Measurements from ENCODE around the gene NRXN3. TPM values are rescaled to one million over a fixed set of nuclear protein-coding genes. Genes with fewer than 3 reads are reported as not detected.

The NRXN3 gene
- total RNA-seq, 5 donors from 2014 or later (not counting 1 experiment from before 2014, with no cell fraction given), result not detected

- ChIA-PET CTCF (no interaction called here), POLR2A (no interaction called here)
- no peaks in the 10 kb centered on the region for H3K4me1 Mint-ChIP-seq
- Histone ChIP-seq H3K36me3 (ENCODE audit: control insufficient read depth in 2 of 2, extremely low read depth in 1 of 2, insufficient read depth in 1 of 2, low read length in 1 of 2) (no peaks in the 10 kb centered on the region), H3K27ac (ENCODE audit: low read length) (no peak overlapping the region), H3K9me3 (no peaks in the 10 kb centered on the region), H3K4me3 (ENCODE audit: control insufficient read depth in 1 of 2, extremely low read depth in 1 of 2, low read length in 1 of 2) (no peak overlapping the region), H3K4me1 (ENCODE audit: control insufficient read depth in 1 of 2, extremely low read depth in 1 of 2, insufficient read depth in 2 of 2, low read length in 2 of 2) (no peaks in the 10 kb centered on the region), H3K27me3 (replicated peaks in 1 of 2; ENCODE audit: control insufficient read depth in 2 of 2, extremely low read depth in 1 of 2, insufficient read depth in 2 of 2, low read length in 1 of 2) (no peaks in the 10 kb centered on the region)
- no peak for ATAC-seq (replicated peaks in 1 of 4)
- H3K27ac Mint-ChIP-seq, result no peak overlapping the region
- H3K27me3 Mint-ChIP-seq, result peaks cover 3 to 11% of the 10 kb centered on the region in 2 donors
- H3K4me3 Mint-ChIP-seq, result no peak overlapping the region
- DNase-seq, result no peak
- no peaks in the 10 kb centered on the region for H3K9me3 Mint-ChIP-seq
- 94% methylated on average over 5 of the region's 10 CpGs for WGBS (ENCODE audit: insufficient coverage)
- no peaks in the 10 kb centered on the region for H3K36me3 Mint-ChIP-seq
Observed at GRCh38 chr14:78967111-78967809, 797.1 kb downstream of the NRXN3 start.

GRCh38 chr14:78968265-78968664 lies 798.1 kb downstream of the NRXN3 start:
- ATAC-seq (replicated peaks in 1 of 4), result no peak
- 81% methylated on average over 5 of the region's 6 CpGs for WGBS (ENCODE audit: insufficient coverage)
- H3K9me3 ChIP-seq, result no peaks in the 10 kb centered on the region
- H3K9me3 Mint-ChIP-seq, result no peaks in the 10 kb centered on the region
- no peaks in the 10 kb centered on the region for H3K4me1 ChIP-seq (ENCODE audit: control insufficient read depth in 1 of 2, extremely low read depth in 1 of 2, insufficient read depth in 2 of 2, low read length in 2 of 2)
- H3K36me3 Mint-ChIP-seq, result no peaks in the 10 kb centered on the region
- H3K4me1 Mint-ChIP-seq, result no peaks in the 10 kb centered on the region
- DNase-seq, result no peak
- H3K36me3 ChIP-seq (ENCODE audit: control insufficient read depth in 2 of 2, extremely low read depth in 1 of 2, insufficient read depth in 1 of 2, low read length in 1 of 2), result no peaks in the 10 kb centered on the region
- ChIA-PET POLR2A (no interaction called here), CTCF (no interaction called here)
- H3K4me3 Mint-ChIP-seq, result no peak overlapping the region
- H3K4me3 ChIP-seq (ENCODE audit: control insufficient read depth in 1 of 2, extremely low read depth in 1 of 2, low read length in 1 of 2), result no peak overlapping the region
- H3K27me3 Mint-ChIP-seq, result peaks cover 4 to 11% of the 10 kb centered on the region in 2 donors
- no peak overlapping the region for H3K27ac Mint-ChIP-seq
- H3K27ac ChIP-seq (ENCODE audit: low read length), result no peak overlapping the region
- H3K27me3 ChIP-seq (replicated peaks in 1 of 2; ENCODE audit: control insufficient read depth in 2 of 2, extremely low read depth in 1 of 2, insufficient read depth in 2 of 2, low read length in 1 of 2), result no peaks in the 10 kb centered on the region

GRCh38 chr14:78970677-78971076 lies 800.5 kb downstream of the NRXN3 start:
- H3K27ac ChIP-seq (ENCODE audit: low read length), result no peak overlapping the region

GRCh38 chr14:78972440-78972839 lies 802.3 kb downstream of the NRXN3 start:
- POLR2A ChIA-PET, result no interaction called here
- Mint-ChIP-seq H3K27me3 (peaks cover 4% of the 10 kb centered on the region in 2 donors), H3K4me1 (no peaks in the 10 kb centered on the region), H3K9me3 (no peaks in the 10 kb centered on the region), H3K27ac (no peak overlapping the region), H3K36me3 (no peaks in the 10 kb centered on the region), H3K4me3 (no peak overlapping the region)
- WGBS (ENCODE audit: insufficient coverage), result 44% methylated on average over 1 of the region's 9 CpGs
- Histone ChIP-seq H3K9me3 (no peaks in the 10 kb centered on the region), H3K27ac (ENCODE audit: low read length) (no peak overlapping the region), H3K4me1 (ENCODE audit: control insufficient read depth in 1 of 2, extremely low read depth in 1 of 2, insufficient read depth in 2 of 2, low read length in 2 of 2) (no peaks in the 10 kb centered on the region), H3K4me3 (ENCODE audit: control insufficient read depth in 1 of 2, extremely low read depth in 1 of 2, low read length in 1 of 2) (no peak overlapping the region), H3K27me3 (replicated peaks in 1 of 2; ENCODE audit: control insufficient read depth in 2 of 2, extremely low read depth in 1 of 2, insufficient read depth in 2 of 2, low read length in 1 of 2) (no peaks in the 10 kb centered on the region), H3K36me3 (ENCODE audit: control insufficient read depth in 2 of 2, extremely low read depth in 1 of 2, insufficient read depth in 1 of 2, low read length in 1 of 2) (no peaks in the 10 kb centered on the region)
- CTCF ChIA-PET, result no interaction called here
- ATAC-seq (replicated peaks in 1 of 4) (no peak), DNase-seq (no peak)

More at GRCh38 chr14:78970677-78971076, 800.5 kb downstream of the NRXN3 start:
- H3K9me3 Mint-ChIP-seq, result no peaks in the 10 kb centered on the region
- no peak overlapping the region for H3K27ac Mint-ChIP-seq
- no peaks in the 10 kb centered on the region for H3K4me1 Mint-ChIP-seq
- no peak overlapping the region for H3K4me3 Mint-ChIP-seq
- Histone ChIP-seq H3K27me3 (replicated peaks in 1 of 2; ENCODE audit: control insufficient read depth in 2 of 2, extremely low read depth in 1 of 2, insufficient read depth in 2 of 2, low read length in 1 of 2) (no peaks in the 10 kb centered on the region), H3K4me3 (ENCODE audit: control insufficient read depth in 1 of 2, extremely low read depth in 1 of 2, low read length in 1 of 2) (no peak overlapping the region), H3K4me1 (ENCODE audit: control insufficient read depth in 1 of 2, extremely low read depth in 1 of 2, insufficient read depth in 2 of 2, low read length in 2 of 2) (no peaks in the 10 kb centered on the region), H3K9me3 (no peaks in the 10 kb centered on the region), H3K36me3 (ENCODE audit: control insufficient read depth in 2 of 2, extremely low read depth in 1 of 2, insufficient read depth in 1 of 2, low read length in 1 of 2) (no peaks in the 10 kb centered on the region)
- ATAC-seq (replicated peaks in 1 of 4), result no peak
- CTCF ChIA-PET, result interaction anchor here in 1 of 2 donors (1.3 kb wide), 1 partner anchor 10 kb away, joined by 4 read pairs; no protein-coding TSS in a partner anchor
- H3K36me3 Mint-ChIP-seq, result no peaks in the 10 kb centered on the region
- peaks cover 4 to 8% of the 10 kb centered on the region in 2 donors for H3K27me3 Mint-ChIP-seq
- no peak for DNase-seq
- WGBS (ENCODE audit: insufficient coverage), result 75% methylated on average over 4 of the region's 5 CpGs
- POLR2A ChIA-PET, result interaction anchor here in 1 of 2 donors (0.6 kb wide), 1 partner anchor 1987 kb away, joined by 3 read pairs; no protein-coding TSS in a partner anchor

GRCh38 chr14:78974691-78975090 lies 804.5 kb downstream of the NRXN3 start:
- no peak for DNase-seq
- ATAC-seq (replicated peaks in 1 of 4), result no peak
- peaks cover 0 to 4% of the 10 kb centered on the region in 2 donors for H3K27me3 Mint-ChIP-seq
- H3K4me1 Mint-ChIP-seq, result no peaks in the 10 kb centered on the region
- no CpG with 5 or more reads among the region's 3 CpGs for WGBS (ENCODE audit: insufficient coverage)
- no peaks in the 10 kb centered on the region for H3K36me3 Mint-ChIP-seq
- Histone ChIP-seq H3K27me3 (replicated peaks in 1 of 2; ENCODE audit: control insufficient read depth in 2 of 2, extremely low read depth in 1 of 2, insufficient read depth in 2 of 2, low read length in 1 of 2) (no peaks in the 10 kb centered on the region), H3K4me3 (ENCODE audit: control insufficient read depth in 1 of 2, extremely low read depth in 1 of 2, low read length in 1 of 2) (no peak overlapping the region), H3K27ac (ENCODE audit: low read length) (no peak overlapping the region), H3K4me1 (ENCODE audit: control insufficient read depth in 1 of 2, extremely low read depth in 1 of 2, insufficient read depth in 2 of 2, low read length in 2 of 2) (no peaks in the 10 kb centered on the region), H3K36me3 (ENCODE audit: control insufficient read depth in 2 of 2, extremely low read depth in 1 of 2, insufficient read depth in 1 of 2, low read length in 1 of 2) (no peaks in the 10 kb centered on the region), H3K9me3 (no peaks in the 10 kb centered on the region)
- no peak overlapping the region for H3K4me3 Mint-ChIP-seq
- CTCF ChIA-PET, result interaction anchor here (0.6 kb wide), 2 partner anchors 28 to 165 kb away, joined by 3 read pairs; no protein-coding TSS in a partner anchor
- no peak overlapping the region for H3K27ac Mint-ChIP-seq
- no peaks in the 10 kb centered on the region for H3K9me3 Mint-ChIP-seq
- POLR2A ChIA-PET, result no interaction called here

GRCh38 chr14:78975734-78976133 lies 805.6 kb downstream of the NRXN3 start:
- Histone ChIP-seq H3K9me3 (no peaks in the 10 kb centered on the region), H3K4me3 (ENCODE audit: control insufficient read depth in 1 of 2, extremely low read depth in 1 of 2, low read length in 1 of 2) (no peak overlapping the region), H3K27me3 (replicated peaks in 1 of 2; ENCODE audit: control insufficient read depth in 2 of 2, extremely low read depth in 1 of 2, insufficient read depth in 2 of 2, low read length in 1 of 2) (no peaks in the 10 kb centered on the region), H3K27ac (ENCODE audit: low read length) (no peak overlapping the region), H3K36me3 (ENCODE audit: control insufficient read depth in 2 of 2, extremely low read depth in 1 of 2, insufficient read depth in 1 of 2, low read length in 1 of 2) (no peaks in the 10 kb centered on the region), H3K4me1 (ENCODE audit: control insufficient read depth in 1 of 2, extremely low read depth in 1 of 2, insufficient read depth in 2 of 2, low read length in 2 of 2) (no peaks in the 10 kb centered on the region)
- Mint-ChIP-seq H3K27me3 (peaks cover 0 to 4% of the 10 kb centered on the region in 2 donors), H3K4me1 (no peaks in the 10 kb centered on the region), H3K27ac (no peak overlapping the region), H3K9me3 (no peaks in the 10 kb centered on the region), H3K4me3 (no peak overlapping the region), H3K36me3 (no peaks in the 10 kb centered on the region)
- no CpG with 5 or more reads among the region's 3 CpGs for WGBS (ENCODE audit: insufficient coverage)
- DNase-seq, result no peak
- ChIA-PET POLR2A (no interaction called here), CTCF (no interaction called here)
- no peak for ATAC-seq (replicated peaks in 1 of 4)
